Stimulated activated CD8-positive, alpha-beta memory T cell treated with anti-CD3 and anti-CD28 coated beads, Interleukin-15, amount 100 ng/mL, for 48 hours (primary cell): ENCODE data around the gene ARHGAP15.

ENCODE experiments used
- DNase-seq, 2 donors: peaks; one replicate each; pipeline ENCODE4 v3.0.0-alpha.2; 2020; ENCODE audit warnings: low read depth in 2 of 2

Gene ARHGAP15

GRCh38 chr2:143481733-143482132 lies 352.5 kb downstream of the ARHGAP15 start:
- DNase-seq, result no peak

GRCh38 chr2:143482316-143482715 lies 353.1 kb downstream of the ARHGAP15 start:
- DNase-seq, result no peak

GRCh38 chr2:143482771-143483170 lies 353.6 kb downstream of the ARHGAP15 start:
- no peak for DNase-seq

- no peak for DNase-seq
Observed at GRCh38 chr2:143486976-143487375, 357.8 kb downstream of the ARHGAP15 start.

GRCh38 chr2:143489145-143489544 lies 359.9 kb downstream of the ARHGAP15 start:
- DNase-seq, result no peak

GRCh38 chr2:143491131-143491530 lies 361.9 kb downstream of the ARHGAP15 start:
- DNase-seq, result no peak

GRCh38 chr2:143493339-143493738 lies 364.1 kb downstream of the ARHGAP15 start:
- DNase-seq, result no peak

GRCh38 chr2:143497726-143498125 lies 368.5 kb downstream of the ARHGAP15 start:
- no peak for DNase-seq

- no peak for DNase-seq
Observed at GRCh38 chr2:143498496-143498895, 369.3 kb downstream of the ARHGAP15 start.

GRCh38 chr2:143499061-143499460 lies 369.8 kb downstream of the ARHGAP15 start:
- no peak for DNase-seq

GRCh38 chr2:143501106-143501676 lies 372.0 kb downstream of the ARHGAP15 start:
- DNase-seq, result no peak

- no peak for DNase-seq
Observed at GRCh38 chr2:143503280-143503679, 374.1 kb downstream of the ARHGAP15 start.

- DNase-seq, result no peak
Observed at GRCh38 chr2:143504397-143504796, 375.2 kb downstream of the ARHGAP15 start.

GRCh38 chr2:143505542-143505941 lies 376.3 kb downstream of the ARHGAP15 start:
- DNase-seq, result no peak

- DNase-seq, result no peak
Observed at GRCh38 chr2:143513081-143513480, 383.9 kb downstream of the ARHGAP15 start.

GRCh38 chr2:143514413-143514812 lies 385.2 kb downstream of the ARHGAP15 start:
- DNase-seq, result no peak

GRCh38 chr2:143515318-143515717 lies 386.1 kb downstream of the ARHGAP15 start:
- no peak for DNase-seq

- no peak for DNase-seq
Observed at GRCh38 chr2:143519521-143519920, 390.3 kb downstream of the ARHGAP15 start.

GRCh38 chr2:143521396-143521795 lies 392.2 kb downstream of the ARHGAP15 start:
- no peak for DNase-seq

GRCh38 chr2:143522699-143523098 lies 393.5 kb downstream of the ARHGAP15 start:
- no peak for DNase-seq

- DNase-seq, result no peak
Observed at GRCh38 chr2:143524119-143524553, 394.9 kb downstream of the ARHGAP15 start.

GRCh38 chr2:143524559-143525401 lies 395.6 kb downstream of the ARHGAP15 start:
- DNase-seq, result no peak

- no peak for DNase-seq
Observed at GRCh38 chr2:143525402-143525860, 396.2 kb downstream of the ARHGAP15 start.
